ENCODE results near the gene NODAL.

Gene NODAL

GRCh38 chr10:70477661-70478162, 36.2 kb upstream of the NODAL start:
- H3K36me3 ChIP-seq (ENCODE audit: insufficient read depth, low read length), result no peaks in the 10 kb centered on the region
- H2AFZ ChIP-seq (ENCODE audit: low read depth, low read length), result peak overlapping the region; percentile 86
- peak overlapping the region; percentile 65 for H3K4me3 ChIP-seq (ENCODE audit: low read length)
- peaks cover 24% of the 10 kb centered on the region for H3K27me3 ChIP-seq (ENCODE audit: insufficient read depth, low read length)
- H3K9me3 ChIP-seq (ENCODE audit: low read length), result no peaks in the 10 kb centered on the region
- H3K4me1 ChIP-seq (ENCODE audit: insufficient read depth, low read length), result peaks cover 7% of the 10 kb centered on the region

- Histone ChIP-seq H2AFZ (ENCODE audit: low read depth, low read length) (no peak overlapping the region), H3K9me3 (ENCODE audit: low read length) (no peaks in the 10 kb centered on the region), H3K27me3 (ENCODE audit: insufficient read depth, low read length) (peaks cover 24% of the 10 kb centered on the region), H3K4me3 (ENCODE audit: low read length) (no peak overlapping the region), H3K36me3 (ENCODE audit: insufficient read depth, low read length) (no peaks in the 10 kb centered on the region), H3K4me1 (ENCODE audit: insufficient read depth, low read length) (peaks cover 13% of the 10 kb centered on the region)
These were observed 35.0 kb upstream of the NODAL start for GRCh38 chr10:70476249-70477035.

- H3K4me1 ChIP-seq (ENCODE audit: insufficient read depth, low read length), result peaks cover 15% of the 10 kb centered on the region
- H3K27me3 ChIP-seq (ENCODE audit: insufficient read depth, low read length), result peaks cover 24% of the 10 kb centered on the region
- H3K36me3 ChIP-seq (ENCODE audit: insufficient read depth, low read length), result no peaks in the 10 kb centered on the region
- no peaks in the 10 kb centered on the region for H3K9me3 ChIP-seq (ENCODE audit: low read length)
- no peak overlapping the region for H3K4me3 ChIP-seq (ENCODE audit: low read length)
- no peak overlapping the region for H2AFZ ChIP-seq (ENCODE audit: low read depth, low read length)
These were observed 34.2 kb upstream of the NODAL start for GRCh38 chr10:70475661-70476060.

- H3K9me3 ChIP-seq (ENCODE audit: low read length), result no peaks in the 10 kb centered on the region
- H3K27me3 ChIP-seq (ENCODE audit: insufficient read depth, low read length), result peaks cover 24% of the 10 kb centered on the region
- H2AFZ ChIP-seq (ENCODE audit: low read depth, low read length), result no peak overlapping the region
- H3K36me3 ChIP-seq (ENCODE audit: insufficient read depth, low read length), result no peaks in the 10 kb centered on the region
- peaks cover 13% of the 10 kb centered on the region for H3K4me1 ChIP-seq (ENCODE audit: insufficient read depth, low read length)
- H3K4me3 ChIP-seq (ENCODE audit: low read length), result no peak overlapping the region
These were observed 33.3 kb upstream of the NODAL start for GRCh38 chr10:70474780-70475179.

GRCh38 chr10:70472799-70473454, 31.4 kb upstream of the NODAL start:
- no peaks in the 10 kb centered on the region for H3K9me3 ChIP-seq (ENCODE audit: low read length)
- peaks cover 18% of the 10 kb centered on the region for H3K4me1 ChIP-seq (ENCODE audit: insufficient read depth, low read length)
- no peak overlapping the region for H3K4me3 ChIP-seq (ENCODE audit: low read length)
- H3K36me3 ChIP-seq (ENCODE audit: insufficient read depth, low read length), result no peaks in the 10 kb centered on the region
- peaks cover 28% of the 10 kb centered on the region for H3K27me3 ChIP-seq (ENCODE audit: insufficient read depth, low read length)
- no peak overlapping the region for H2AFZ ChIP-seq (ENCODE audit: low read depth, low read length)

GRCh38 chr10:70466951-70467350, 25.5 kb upstream of the NODAL start:
- Histone ChIP-seq H3K4me1 (ENCODE audit: insufficient read depth, low read length) (peaks cover 17% of the 10 kb centered on the region), H2AFZ (ENCODE audit: low read depth, low read length) (no peak overlapping the region), H3K4me3 (ENCODE audit: low read length) (no peak overlapping the region), H3K27me3 (ENCODE audit: insufficient read depth, low read length) (peaks cover 12% of the 10 kb centered on the region), H3K36me3 (ENCODE audit: insufficient read depth, low read length) (no peaks in the 10 kb centered on the region), H3K9me3 (ENCODE audit: low read length) (no peaks in the 10 kb centered on the region)

GRCh38 chr10:70465832-70466231, 24.4 kb upstream of the NODAL start:
- Histone ChIP-seq H3K36me3 (ENCODE audit: insufficient read depth, low read length) (no peaks in the 10 kb centered on the region), H3K4me3 (ENCODE audit: low read length) (no peak overlapping the region), H3K27me3 (ENCODE audit: insufficient read depth, low read length) (peaks cover 12% of the 10 kb centered on the region), H2AFZ (ENCODE audit: low read depth, low read length) (no peak overlapping the region), H3K9me3 (ENCODE audit: low read length) (no peaks in the 10 kb centered on the region), H3K4me1 (ENCODE audit: insufficient read depth, low read length) (peaks cover 10% of the 10 kb centered on the region)

- no peaks in the 10 kb centered on the region for H3K9me3 ChIP-seq (ENCODE audit: low read length)
- peaks cover 14% of the 10 kb centered on the region for H3K27me3 ChIP-seq (ENCODE audit: insufficient read depth, low read length)
- H3K4me3 ChIP-seq (ENCODE audit: low read length), result no peak overlapping the region
These were observed 23.8 kb upstream of the NODAL start for GRCh38 chr10:70465278-70465677.

GRCh38 chr10:70462349-70462984, 21.0 kb upstream of the NODAL start:
- peaks cover 20% of the 10 kb centered on the region for H3K4me1 ChIP-seq (ENCODE audit: insufficient read depth, low read length)

More at GRCh38 chr10:70465278-70465677, 23.8 kb upstream of the NODAL start:
- H2AFZ ChIP-seq (ENCODE audit: low read depth, low read length), result no peak overlapping the region
- H3K36me3 ChIP-seq (ENCODE audit: insufficient read depth, low read length), result no peaks in the 10 kb centered on the region
- peaks cover 10% of the 10 kb centered on the region for H3K4me1 ChIP-seq (ENCODE audit: insufficient read depth, low read length)

GRCh38 chr10:70461397-70462348, 20.2 kb upstream of the NODAL start:
- peaks cover 20% of the 10 kb centered on the region for H3K4me1 ChIP-seq (ENCODE audit: insufficient read depth, low read length)
- H3K4me3 ChIP-seq (ENCODE audit: low read length), result no peak overlapping the region
- no peaks in the 10 kb centered on the region for H3K36me3 ChIP-seq (ENCODE audit: insufficient read depth, low read length)
- no peak overlapping the region for H2AFZ ChIP-seq (ENCODE audit: low read depth, low read length)
- H3K9me3 ChIP-seq (ENCODE audit: low read length), result no peaks in the 10 kb centered on the region
- peaks cover 28% of the 10 kb centered on the region for H3K27me3 ChIP-seq (ENCODE audit: insufficient read depth, low read length)

More at GRCh38 chr10:70462349-70462984, 21.0 kb upstream of the NODAL start:
- peaks cover 26% of the 10 kb centered on the region for H3K27me3 ChIP-seq (ENCODE audit: insufficient read depth, low read length)
- no peak overlapping the region for H3K4me3 ChIP-seq (ENCODE audit: low read length)
- no peak overlapping the region for H2AFZ ChIP-seq (ENCODE audit: low read depth, low read length)
- H3K9me3 ChIP-seq (ENCODE audit: low read length), result no peaks in the 10 kb centered on the region
- no peaks in the 10 kb centered on the region for H3K36me3 ChIP-seq (ENCODE audit: insufficient read depth, low read length)

- no peak overlapping the region for H3K4me3 ChIP-seq (ENCODE audit: low read length)
- H3K9me3 ChIP-seq (ENCODE audit: low read length), result no peaks in the 10 kb centered on the region
- no peak overlapping the region for H2AFZ ChIP-seq (ENCODE audit: low read depth, low read length)
- H3K36me3 ChIP-seq (ENCODE audit: insufficient read depth, low read length), result no peaks in the 10 kb centered on the region
- peaks cover 36% of the 10 kb centered on the region for H3K27me3 ChIP-seq (ENCODE audit: insufficient read depth, low read length)
- peaks cover 20% of the 10 kb centered on the region for H3K4me1 ChIP-seq (ENCODE audit: insufficient read depth, low read length)
These were observed 18.5 kb upstream of the NODAL start for GRCh38 chr10:70459774-70460490.

Measured in neuron (in vitro differentiated cells).